Measurements from ENCODE around the gene BAZ2B. TPM values are rescaled to one million over a fixed set of nuclear protein-coding genes. Genes with fewer than 3 reads are reported as not detected.

Gene BAZ2B
- total RNA-seq, 1 experiment from 2014 or later, result 17.2 TPM

- DNase-seq (ENCODE audit: low spot score), result peak; percentile 13
These were observed 289.6 kb downstream of the BAZ2B start for GRCh38 chr2:159326569-159327255.

GRCh38 chr2:159322419-159322818, 293.9 kb downstream of the BAZ2B start:
- no peak for DNase-seq (ENCODE audit: low spot score)

GRCh38 chr2:159317392-159318088, 298.8 kb downstream of the BAZ2B start:
- DNase-seq (ENCODE audit: low spot score), result peak; percentile 5

- DNase-seq (ENCODE audit: low spot score), result no peak
These were observed 308.4 kb downstream of the BAZ2B start for GRCh38 chr2:159307942-159308341.

GRCh38 chr2:159300586-159300985, 315.8 kb downstream of the BAZ2B start:
- DNase-seq (ENCODE audit: low spot score), result no peak

GRCh38 chr2:159298967-159299366, 317.4 kb downstream of the BAZ2B start:
- DNase-seq (ENCODE audit: low spot score), result no peak

- no peak for DNase-seq (ENCODE audit: low spot score)
These were observed 319.2 kb downstream of the BAZ2B start for GRCh38 chr2:159297042-159297707.

GRCh38 chr2:159292157-159292556, 324.2 kb downstream of the BAZ2B start:
- DNase-seq (ENCODE audit: low spot score), result no peak

GRCh38 chr2:159290289-159290907, 325.9 kb downstream of the BAZ2B start:
- DNase-seq (ENCODE audit: low spot score), result peak; percentile 73

- DNase-seq (ENCODE audit: low spot score), result no peak
These were observed 328.6 kb downstream of the BAZ2B start for GRCh38 chr2:159287733-159288132.

GRCh38 chr2:159286709-159287441, 329.5 kb downstream of the BAZ2B start:
- DNase-seq (ENCODE audit: low spot score), result peak; percentile 87

- peak; percentile 73 for DNase-seq (ENCODE audit: low spot score)
These were observed 330.2 kb downstream of the BAZ2B start, which contains the start of gene WDSUB1 for GRCh38 chr2:159285929-159286708. WDSUB1 (minus strand) TSS chr2:159286703; CDS start chr2:159283069, 3,634 bp downstream.

GRCh38 chr2:159285433-159285832, 330.9 kb downstream of the BAZ2B start:
- no peak for DNase-seq (ENCODE audit: low spot score)

GRCh38 chr2:159283529-159283928, 332.8 kb downstream of the BAZ2B start:
- DNase-seq (ENCODE audit: low spot score), result no peak

GRCh38 chr2:159281002-159281401, 335.3 kb downstream of the BAZ2B start:
- DNase-seq (ENCODE audit: low spot score), result no peak

- DNase-seq (ENCODE audit: low spot score), result no peak
These were observed 336.6 kb downstream of the BAZ2B start for GRCh38 chr2:159279700-159280099.

- no peak for DNase-seq (ENCODE audit: low spot score)
These were observed 341.2 kb downstream of the BAZ2B start for GRCh38 chr2:159275111-159275510.

GRCh38 chr2:159272156-159272555, 344.2 kb downstream of the BAZ2B start:
- no peak for DNase-seq (ENCODE audit: low spot score)

- no peak for DNase-seq (ENCODE audit: low spot score)
These were observed 345.5 kb downstream of the BAZ2B start for GRCh38 chr2:159270744-159271379.
